ENCODE measurements around the gene FIGN. TPM values are rescaled to one million over a fixed set of nuclear protein-coding genes. Genes with fewer than 3 reads are reported as not detected.

The FIGN gene
- total RNA-seq, 1 donor = 2.5 TPM

DNA sequence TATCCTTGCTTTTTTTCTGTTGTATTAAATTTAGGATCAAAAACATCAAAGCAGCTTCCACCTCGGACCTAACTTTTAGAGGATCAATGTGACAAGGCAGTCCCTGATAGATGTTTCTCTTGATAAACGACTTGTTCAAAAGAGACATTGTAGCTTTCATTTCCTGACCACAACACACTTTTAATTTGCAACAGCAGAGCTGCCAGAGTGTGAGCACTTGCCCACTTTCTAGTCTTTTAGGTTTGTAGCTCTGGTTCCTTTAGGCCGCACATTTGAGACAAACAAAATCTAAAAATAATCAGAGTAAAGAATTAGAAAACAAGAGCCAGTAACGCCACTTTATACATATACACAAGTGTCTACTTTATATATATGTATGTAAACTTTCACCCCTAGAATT, 3.1 kb downstream of the FIGN start:
- TF ChIP-seq, protein P1, sequence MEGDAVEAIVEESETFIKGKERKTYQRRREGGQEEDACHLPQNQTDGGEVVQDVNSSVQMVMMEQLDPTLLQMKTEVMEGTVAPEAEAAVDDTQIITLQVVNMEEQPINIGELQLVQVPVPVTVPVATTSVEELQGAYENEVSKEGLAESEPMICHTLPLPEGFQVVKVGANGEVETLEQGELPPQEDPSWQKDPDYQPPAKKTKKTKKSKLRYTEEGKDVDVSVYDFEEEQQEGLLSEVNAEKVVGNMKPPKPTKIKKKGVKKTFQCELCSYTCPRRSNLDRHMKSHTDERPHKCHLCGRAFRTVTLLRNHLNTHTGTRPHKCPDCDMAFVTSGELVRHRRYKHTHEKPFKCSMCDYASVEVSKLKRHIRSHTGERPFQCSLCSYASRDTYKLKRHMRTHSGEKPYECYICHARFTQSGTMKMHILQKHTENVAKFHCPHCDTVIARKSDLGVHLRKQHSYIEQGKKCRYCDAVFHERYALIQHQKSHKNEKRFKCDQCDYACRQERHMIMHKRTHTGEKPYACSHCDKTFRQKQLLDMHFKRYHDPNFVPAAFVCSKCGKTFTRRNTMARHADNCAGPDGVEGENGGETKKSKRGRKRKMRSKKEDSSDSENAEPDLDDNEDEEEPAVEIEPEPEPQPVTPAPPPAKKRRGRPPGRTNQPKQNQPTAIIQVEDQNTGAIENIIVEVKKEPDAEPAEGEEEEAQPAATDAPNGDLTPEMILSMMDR (IDR thresholded peaks at IDR 0.05; ENCODE audit: extremely low read depth, low read depth, low read length) = no peak
- H3K79me2 ChIP-seq (ENCODE audit: insufficient read depth, low read length) = peaks cover 45% of the 10 kb centered on the region
- H3K4me2 ChIP-seq (ENCODE audit: insufficient read depth, low read length) = peak overlapping the region; percentile 85
- peak overlapping the region; percentile 9 for H3K27ac ChIP-seq (ENCODE audit: low read depth, low read length)
- peak overlapping the region; percentile 38 for H2AFZ ChIP-seq (ENCODE audit: low read length)
- no peaks in the 10 kb centered on the region for H3K36me3 ChIP-seq (ENCODE audit: insufficient read depth, low read length)
- no peaks in the 10 kb centered on the region for H3K4me1 ChIP-seq (ENCODE audit: insufficient read depth, low read length)
- no peak for DNase-seq (ENCODE audit: insufficient read length, low spot score, missing footprints)
- no peaks in the 10 kb centered on the region for H4K20me1 ChIP-seq (ENCODE audit: insufficient read depth, low read length)
- H3K9me3 ChIP-seq (ENCODE audit: low read depth, low read length) = no peaks in the 10 kb centered on the region
- H3K27me3 ChIP-seq (ENCODE audit: insufficient read depth, low read length) = no peaks in the 10 kb centered on the region
- H3K4me3 ChIP-seq (ENCODE audit: insufficient read depth, low read length) = peak overlapping the region; percentile 16

- Histone ChIP-seq H3K79me2 (ENCODE audit: insufficient read depth, low read length) (peaks cover 46% of the 10 kb centered on the region), H3K4me2 (ENCODE audit: insufficient read depth, low read length) (peak overlapping the region; percentile 85), H3K27me3 (ENCODE audit: insufficient read depth, low read length) (no peaks in the 10 kb centered on the region), H3K27ac (ENCODE audit: low read depth, low read length) (no peak overlapping the region), H4K20me1 (ENCODE audit: insufficient read depth, low read length) (no peaks in the 10 kb centered on the region), H3K4me1 (ENCODE audit: insufficient read depth, low read length) (no peaks in the 10 kb centered on the region), H3K9me3 (ENCODE audit: low read depth, low read length) (no peaks in the 10 kb centered on the region), H3K36me3 (ENCODE audit: insufficient read depth, low read length) (no peaks in the 10 kb centered on the region), H2AFZ (ENCODE audit: low read length) (no peak overlapping the region), H3K4me3 (ENCODE audit: insufficient read depth, low read length) (peak overlapping the region; percentile 15)
- TF ChIP-seq, protein P1 (IDR thresholded peaks at IDR 0.05; ENCODE audit: extremely low read depth, low read depth, low read length) = no peak
- DNase-seq (ENCODE audit: insufficient read length, low spot score, missing footprints) = peak; percentile 48
These were observed 4.1 kb downstream of the FIGN start for GRCh38 chr2:163731735-163732134.

DNA sequence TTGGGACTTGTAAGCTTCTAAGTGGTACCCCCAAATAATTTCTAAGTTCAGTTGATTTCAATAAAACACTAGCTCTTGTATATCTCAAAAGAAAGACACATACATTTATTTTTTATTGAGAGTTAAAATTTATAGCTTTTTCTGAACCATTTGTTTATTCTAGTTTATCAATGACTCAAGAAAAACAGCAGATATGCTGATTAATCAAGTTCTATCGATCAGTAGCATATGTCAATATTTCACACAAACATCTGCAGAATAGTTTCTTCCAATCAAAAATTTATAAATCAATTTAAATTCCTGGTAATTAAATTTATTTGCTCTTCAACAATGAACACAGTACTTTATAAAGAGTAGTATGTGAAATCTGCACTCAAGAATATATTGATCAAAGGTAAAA, 5.3 kb downstream of the FIGN start:
- H3K4me3 ChIP-seq (ENCODE audit: insufficient read depth, low read length) = no peak overlapping the region
- H4K20me1 ChIP-seq (ENCODE audit: insufficient read depth, low read length) = no peaks in the 10 kb centered on the region
- TF ChIP-seq, protein P1 (IDR thresholded peaks at IDR 0.05; ENCODE audit: extremely low read depth, low read depth, low read length) = no peak
- H3K79me2 ChIP-seq (ENCODE audit: insufficient read depth, low read length) = peaks cover 46% of the 10 kb centered on the region
- H3K27ac ChIP-seq (ENCODE audit: low read depth, low read length) = no peak overlapping the region
- H3K4me1 ChIP-seq (ENCODE audit: insufficient read depth, low read length) = no peaks in the 10 kb centered on the region
- DNase-seq (ENCODE audit: insufficient read length, low spot score, missing footprints) = no peak
- H3K36me3 ChIP-seq (ENCODE audit: insufficient read depth, low read length) = no peaks in the 10 kb centered on the region
- H3K9me3 ChIP-seq (ENCODE audit: low read depth, low read length) = no peaks in the 10 kb centered on the region
- H3K4me2 ChIP-seq (ENCODE audit: insufficient read depth, low read length) = no peak overlapping the region
- no peaks in the 10 kb centered on the region for H3K27me3 ChIP-seq (ENCODE audit: insufficient read depth, low read length)
- no peak overlapping the region for H2AFZ ChIP-seq (ENCODE audit: low read length)

DNA sequence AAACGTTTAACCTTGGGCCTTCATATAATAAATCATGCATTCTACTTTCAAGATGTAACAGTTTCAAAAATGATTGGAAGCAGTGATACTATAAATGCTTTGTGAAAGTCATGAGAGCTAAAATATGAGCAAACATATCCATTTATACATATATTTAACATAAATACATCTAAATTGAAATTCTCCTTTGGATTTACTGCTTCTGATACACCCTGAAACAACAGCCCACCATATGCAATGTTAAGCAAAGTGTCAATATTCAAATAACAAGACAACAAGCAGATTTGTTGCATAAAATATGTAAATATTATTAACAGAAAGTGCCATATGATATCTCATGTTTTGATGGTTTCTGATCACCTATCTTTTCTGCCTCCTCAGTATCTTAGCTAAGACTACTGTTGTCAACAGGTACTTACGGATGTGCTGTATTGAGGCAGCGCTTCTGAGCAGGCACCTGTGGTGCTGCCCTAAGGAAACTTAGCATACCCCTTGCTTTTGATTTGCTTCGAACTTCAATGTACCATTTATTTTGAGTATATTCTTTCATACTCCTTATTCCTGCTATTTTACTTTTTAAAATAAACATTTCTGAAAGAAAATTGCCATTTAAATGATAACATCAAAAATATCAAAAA, 6.1 kb downstream of the FIGN start:
- Histone ChIP-seq H3K4me1 (ENCODE audit: insufficient read depth, low read length) (no peaks in the 10 kb centered on the region), H3K9me3 (ENCODE audit: low read depth, low read length) (no peaks in the 10 kb centered on the region), H3K4me2 (ENCODE audit: insufficient read depth, low read length) (no peak overlapping the region), H3K27ac (ENCODE audit: low read depth, low read length) (no peak overlapping the region), H4K20me1 (ENCODE audit: insufficient read depth, low read length) (no peaks in the 10 kb centered on the region), H3K4me3 (ENCODE audit: insufficient read depth, low read length) (no peak overlapping the region), H3K36me3 (ENCODE audit: insufficient read depth, low read length) (no peaks in the 10 kb centered on the region), H3K27me3 (ENCODE audit: insufficient read depth, low read length) (no peaks in the 10 kb centered on the region), H3K79me2 (ENCODE audit: insufficient read depth, low read length) (peaks cover 41% of the 10 kb centered on the region), H2AFZ (ENCODE audit: low read length) (no peak overlapping the region)
- TF ChIP-seq, protein P1 (IDR thresholded peaks at IDR 0.05; ENCODE audit: extremely low read depth, low read depth, low read length) = no peak
- DNase-seq (ENCODE audit: insufficient read length, low spot score, missing footprints) = no peak
